GM21717 (cell line): ENCODE measurements around the gene PMEPA1.

ENCODE experiments used
- ATAC-seq: cut with Tn5 transposase; IDR thresholded peaks from one replicate; pipeline ENCODE4 v1.9.1; 2021; ENCODE audit warnings: mild to moderate bottlenecking, moderate library complexity; ENCODE audit not compliant: unreplicated experiment

The PMEPA1 gene

DNA sequence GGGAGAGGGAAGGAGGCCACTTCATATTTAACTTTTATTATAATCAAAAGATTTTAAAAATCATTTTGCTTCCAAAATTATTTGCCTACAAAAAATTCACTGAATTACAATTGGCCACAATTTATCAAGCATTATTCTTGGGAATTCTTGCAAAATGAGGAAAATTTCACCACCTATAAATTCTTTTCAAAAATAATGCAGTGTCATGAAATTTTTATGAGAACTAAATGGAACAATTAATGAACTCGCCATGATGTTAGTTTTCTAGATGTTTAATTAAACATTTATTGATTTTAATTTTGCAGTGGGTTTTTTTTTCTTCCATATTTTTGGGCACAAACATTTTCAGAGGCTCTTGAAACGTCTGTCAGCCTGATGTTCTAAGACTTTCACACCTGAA lies 83.8 kb downstream of the PMEPA1 start:
- no peak for ATAC-seq

- ATAC-seq, result no peak
Measured at GRCh38 chr20:57625181-57625958, 84.4 kb downstream of the PMEPA1 start.

GRCh38 chr20:57624124-57624523 lies 85.7 kb downstream of the PMEPA1 start:
- ATAC-seq, result no peak

DNA sequence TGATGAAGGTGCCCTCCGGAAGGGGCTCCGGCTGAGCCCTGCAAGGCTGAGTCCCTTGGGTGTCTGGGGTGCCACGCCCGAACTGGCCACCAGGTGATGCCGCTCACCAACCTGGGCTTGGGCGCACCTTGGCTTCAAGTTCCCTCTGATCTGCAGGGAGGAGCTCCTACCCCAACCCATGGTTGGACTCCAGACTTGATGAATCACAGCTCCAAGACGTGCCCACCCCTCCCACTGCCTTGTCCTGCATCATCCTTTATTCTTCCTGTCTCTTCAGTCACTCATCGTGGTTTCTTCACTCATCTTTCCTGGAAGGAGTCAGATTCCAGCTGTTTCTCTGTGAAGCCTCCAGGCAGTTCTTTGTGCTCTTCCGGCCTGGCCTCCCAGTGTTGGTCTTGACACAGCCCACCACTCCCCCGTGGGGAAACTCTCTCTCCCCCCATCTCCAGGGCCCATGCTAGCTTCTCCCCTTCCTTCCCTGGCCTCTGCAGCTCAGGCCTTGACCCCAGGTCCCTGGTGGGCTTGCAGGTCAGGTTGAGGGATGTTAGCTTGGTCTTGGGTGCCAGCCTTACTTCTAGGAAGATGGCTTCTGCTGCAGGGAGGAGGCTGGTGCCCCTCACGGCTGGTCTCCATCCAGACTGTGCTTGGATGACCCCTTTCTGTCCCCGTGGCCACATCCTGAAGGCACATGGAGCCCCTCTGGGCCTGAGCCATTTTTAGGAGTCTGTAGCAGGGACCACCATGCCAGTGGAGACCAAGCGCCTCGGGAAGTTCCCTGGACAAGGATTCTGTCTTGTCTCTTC lies 87.0 kb downstream of the PMEPA1 start:
- no peak for ATAC-seq

- no peak for ATAC-seq
Measured at GRCh38 chr20:57622201-57622570, 87.6 kb downstream of the PMEPA1 start.

- ATAC-seq, result no peak
Measured at GRCh38 chr20:57621421-57622200, 88.2 kb downstream of the PMEPA1 start.

DNA sequence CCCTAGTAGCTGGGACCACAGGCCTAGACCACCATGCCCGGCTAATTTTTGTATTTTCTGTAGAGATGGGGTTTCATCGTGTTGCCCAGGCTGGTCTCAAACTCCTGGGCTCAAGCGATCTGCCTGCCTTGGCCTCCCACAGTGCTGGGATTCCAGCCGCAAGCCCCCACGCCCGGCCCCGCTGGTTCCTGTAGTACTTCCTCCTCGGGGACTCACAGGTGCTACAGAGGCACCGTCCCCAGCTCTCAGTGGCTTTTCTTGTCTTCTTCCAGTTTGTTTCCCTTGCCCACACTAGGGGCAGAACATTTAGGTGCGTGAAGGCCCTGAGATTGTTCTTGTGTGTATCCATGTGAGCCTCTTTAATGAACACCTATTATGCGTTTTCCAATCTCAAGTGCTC lies 88.8 kb downstream of the PMEPA1 start:
- no peak for ATAC-seq

DNA sequence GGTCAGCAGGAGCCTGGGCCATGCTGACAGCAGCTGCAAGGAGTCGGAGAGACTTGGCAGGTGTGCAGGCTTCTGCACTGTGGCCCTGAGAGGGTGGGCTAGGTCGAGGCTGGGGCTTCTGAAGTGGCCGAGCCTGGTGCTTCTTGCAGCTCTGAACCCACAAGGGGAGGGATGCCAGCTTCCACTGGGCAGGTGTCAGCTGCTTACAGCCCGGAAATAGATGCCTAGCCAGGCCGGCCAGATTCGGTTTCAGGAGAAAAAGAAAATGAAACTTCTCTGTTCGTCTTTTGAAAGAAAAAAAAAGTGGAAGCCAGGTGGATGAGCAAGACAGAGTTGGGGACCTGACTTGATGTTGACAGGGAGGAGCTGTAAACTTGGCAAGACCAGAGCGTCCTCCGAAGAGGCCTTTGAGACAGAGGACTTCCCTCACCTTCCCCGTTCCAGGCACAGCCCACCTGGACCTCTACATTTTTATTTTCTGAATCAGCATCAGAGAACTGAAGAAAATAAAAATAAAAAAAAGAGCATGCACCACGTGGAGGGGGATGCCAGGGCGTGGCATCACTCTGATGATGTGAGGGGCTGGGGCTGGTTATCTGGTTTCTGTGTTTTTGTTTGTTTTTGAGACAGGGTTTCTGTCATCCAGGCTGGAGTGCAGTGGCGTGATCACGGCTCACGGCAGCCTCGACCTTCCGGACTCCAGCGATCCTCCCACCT lies 89.4 kb downstream of the PMEPA1 start, which contains the start of gene ZBP1:
ZBP1 (minus strand) TSS at position 153 of the 717 bp plus-strand sequence; CDS start at position 22, 131 bp downstream.
- ATAC-seq, result peak; percentile 40

GRCh38 chr20:57619051-57619831 lies 90.6 kb downstream of the PMEPA1 start:
- peak; percentile 53 for ATAC-seq

GRCh38 chr20:57618764-57619050 lies 91.1 kb downstream of the PMEPA1 start:
- ATAC-seq, result no peak

DNA sequence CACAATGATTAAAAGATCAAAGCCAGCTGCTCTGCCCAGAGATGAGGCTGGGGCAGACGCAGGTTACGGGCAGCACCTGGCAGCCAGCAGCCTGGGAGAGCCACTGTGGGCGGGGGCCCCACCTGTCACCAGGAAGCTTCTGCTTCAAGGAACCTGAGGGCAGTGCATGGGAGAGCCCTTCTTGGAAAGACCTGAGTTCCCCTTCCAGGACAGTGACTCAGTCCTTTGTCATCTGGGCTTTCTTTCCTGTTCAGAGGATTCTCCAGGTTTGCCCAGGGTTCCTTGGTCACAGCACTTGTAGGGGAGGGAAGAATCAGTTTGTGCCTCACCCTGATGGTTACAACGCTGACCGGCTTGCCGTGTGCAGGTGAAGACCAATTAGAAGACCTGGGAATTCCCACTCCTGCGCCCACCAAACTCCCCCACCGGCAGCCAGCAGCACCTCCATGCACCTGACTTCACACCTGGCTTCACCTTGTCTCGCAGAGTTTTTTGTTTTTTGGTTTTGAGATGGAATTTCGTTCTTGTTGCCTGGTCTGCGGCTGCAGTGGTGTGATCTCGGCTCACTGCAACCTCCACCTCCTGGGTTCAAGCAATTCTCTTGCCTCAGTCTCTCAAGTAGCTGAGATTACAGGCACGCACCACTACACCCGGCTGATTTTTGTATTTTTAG lies 91.6 kb downstream of the PMEPA1 start:
- no peak for ATAC-seq

- no peak for ATAC-seq
Measured at GRCh38 chr20:57617079-57617795, 92.6 kb downstream of the PMEPA1 start.

GRCh38 chr20:57616143-57616951 lies 93.5 kb downstream of the PMEPA1 start:
- no peak for ATAC-seq

DNA sequence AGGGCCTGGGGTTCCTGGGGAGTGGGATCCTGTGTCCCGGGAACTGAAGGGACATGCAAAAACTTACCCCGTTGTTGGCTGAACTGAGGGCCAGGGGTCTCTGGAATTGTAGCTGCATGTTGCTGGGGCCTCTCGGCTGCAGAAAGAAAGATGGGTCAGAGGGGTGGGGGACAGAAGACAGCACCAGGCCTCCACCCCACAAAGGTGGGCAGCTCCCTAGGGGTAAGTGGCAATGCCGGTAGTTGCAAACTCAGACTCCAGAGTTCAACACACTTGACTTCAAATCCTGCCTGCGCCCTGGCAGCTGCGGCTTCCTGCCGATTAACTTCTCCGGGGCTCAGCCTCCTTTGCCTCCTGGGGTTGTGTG lies 94.4 kb downstream of the PMEPA1 start:
- ATAC-seq, result no peak

DNA sequence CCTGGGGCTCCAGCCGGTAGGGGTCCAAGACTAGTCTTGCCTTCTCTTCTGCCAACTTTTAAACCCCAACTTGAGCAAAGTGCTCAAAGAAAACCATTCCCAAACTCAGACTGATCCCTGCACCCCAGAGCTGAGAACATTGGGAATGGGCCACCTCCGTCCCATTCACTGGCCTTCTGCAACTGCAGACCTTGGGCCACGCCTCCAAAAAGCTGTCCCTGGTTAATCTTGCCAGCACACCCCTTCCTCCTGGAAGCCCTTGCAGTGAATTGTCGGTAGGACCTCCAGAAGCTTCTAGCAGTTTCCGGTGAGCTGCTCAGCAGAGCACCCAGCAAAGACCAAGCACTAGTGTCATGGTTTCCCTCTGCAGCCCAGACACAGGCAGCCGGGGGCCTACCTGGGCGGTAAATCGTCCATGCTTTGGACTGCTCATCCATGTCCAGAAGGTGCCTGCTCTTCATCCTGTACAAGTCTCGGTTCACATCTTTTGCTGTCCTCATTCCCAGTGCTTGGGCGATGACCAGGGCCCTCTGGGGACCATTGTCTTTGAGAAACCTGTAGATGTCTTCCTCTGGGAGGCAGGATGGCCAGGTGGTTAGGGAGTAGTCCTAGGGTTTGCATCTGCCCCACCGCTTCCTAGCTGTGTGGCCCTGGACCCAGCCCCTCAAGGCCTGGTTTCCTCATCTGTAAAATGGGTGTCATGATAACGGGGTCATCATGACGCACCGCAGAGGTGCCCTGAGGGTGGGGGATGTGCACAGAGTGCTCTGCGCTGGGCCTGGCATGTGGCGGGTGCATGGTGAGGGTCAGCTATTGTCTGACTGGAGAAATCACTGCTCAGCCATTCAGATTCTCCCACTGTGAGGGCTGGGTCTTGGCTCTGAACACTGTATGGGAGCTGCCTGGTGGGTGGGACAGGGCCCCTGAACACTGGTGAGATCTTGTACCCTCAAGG lies 95.0 kb downstream of the PMEPA1 start:
- no peak for ATAC-seq

- no peak for ATAC-seq
Measured at GRCh38 chr20:57613481-57613921, 96.3 kb downstream of the PMEPA1 start.

DNA sequence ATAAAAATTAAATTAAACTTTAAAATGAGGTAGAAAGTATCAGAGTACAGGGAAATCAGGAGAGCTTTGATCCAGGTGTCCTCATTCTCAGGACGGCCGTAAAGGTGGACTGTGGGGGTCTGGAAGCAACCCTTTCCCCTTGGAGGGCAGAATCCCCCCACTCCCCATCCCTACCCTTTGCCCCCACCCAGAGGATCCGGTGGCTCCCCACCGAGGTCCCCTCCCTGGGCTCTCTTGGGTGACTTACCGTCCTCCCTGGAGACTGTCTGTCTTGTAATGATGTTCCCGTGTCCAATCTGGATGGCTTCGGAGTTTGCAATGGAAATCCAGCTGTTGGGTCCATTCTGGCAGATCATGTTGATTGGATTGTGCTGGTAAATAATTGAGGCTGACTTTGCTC lies 96.9 kb downstream of the PMEPA1 start:
- ATAC-seq, result no peak
